Pancreas (tissue), 10 donors: ENCODE data around the gene BPGM. TPM values are rescaled to one million over a fixed set of nuclear protein-coding genes. Genes with fewer than 3 reads are reported as not detected.
A peak's percentile ranks its signal among the peaks of the same experiment; 100 is the strongest.
"Not testable (repeated sequence)": the region's sequence is repeated elsewhere in the genome, so short reads cannot be mapped to it uniquely, and the experiment has no call there.

ENCODE experiments used
- ATAC-seq, 4 donors: fragments of 200-7000 bp; cut with Tn5 transposase; one replicate each; pipeline versions ENCODE4 v1.8.0 to v1.9.1; 2020; ENCODE audit warnings: mild to moderate bottlenecking in 4 of 4, moderate library complexity in 4 of 4
- DNase-seq, 6 donors: peaks; one replicate each; pipeline ENCODE4 v3.0.0-alpha.2; 2020
- FAIRE-seq: peaks from 2 replicates; lab custom pipeline; 2012; peaks lifted over from hg19 to GRCh38; lab: Jason Lieb, UNC
- H3K27ac ChIP-seq, 4 donors: fragments of 200-600 bp; sonication (generic); 1 replicate in 3 of 4; 2 replicates in 1 of 4; pipeline versions ENCODE4 v1.5.0 to v1.8.0; 2020
- H3K27me3 ChIP-seq, 4 donors: fragments of 200-600 bp; one replicate each; pipeline ENCODE4 v1.8.0; 2021
- H3K36me3 ChIP-seq, 3 donors: fragments of 200-600 bp; sonication (generic) in 1 of 3; one replicate each; pipeline versions ENCODE4 v1.5.0 to v1.8.0; 2020 to 2021
- H3K4me1 ChIP-seq, 3 donors: fragments of 200-600 bp; one replicate each; pipeline ENCODE4 v1.8.0; 2021
- H3K4me3 ChIP-seq, 4 donors: fragments of 200-600 bp; sonication (generic) in 2 of 4; one replicate each; pipeline versions ENCODE4 v1.5.0 to v1.8.0; 2020 to 2021
- H3K9me3 ChIP-seq, 4 donors: fragments of 200-600 bp; one replicate each; pipeline ENCODE4 v1.8.0; 2021
- WGBS, 2 donors: extraction: QIAGEN DNeasy Blood & Tissue Kit; methylation state at CpG; one replicate each; pipeline ENCODE4 v1.1.7; 2013; 5-methylcytosine and 5-hydroxymethylcytosine counted together
- intact Hi-C, 3 donors: fragments of 100-400 bp; cut with DNase I; formaldehyde crosslinking; loops; one replicate each; pipeline versions ENCODE4 v1.11.1 to v1.14.2; 2022
- polyA plus RNA-seq, 2 donors: library from polyadenylated mRNA; stranded (reverse); fragments of 200-250 nt; gene quantifications; one replicate each; pipeline ENCODE4 v1.2.3, GENCODE V29; 2013
- total RNA-seq, 6 donors: library from RNA; stranded (reverse); fragmentation: NEBNext Ultra II Directional in 4 of 6; extraction: Animal tissue kit (Norgen Biotek cat#: 25700) in 4 of 6; gene quantifications; one replicate each; pipeline versions ENCODE4 v1.2.1 to v1.2.4, GENCODE V29; 2021 to 2023
- TF ChIP-seq, protein P1 (sequence below), 4 donors: fragments of 200-600 bp; sonication (generic) in 3 of 4; IDR thresholded peaks; one replicate each; pipeline versions ENCODE4 v1.5.0 to v1.8.0; 2021; ENCODE audit warnings: antibody characterized with exemption in 4 of 4
- donor health status: healthy with polysubstance abuse.
- donor health status: DM: no; HTN: no; CAD: no; lungs with moderate emphysema.
- donor health status: DM: no; HTN: no; CAD: no.
- donor health status: control.
- donor health status: control.
- donor health status: Bipolar disorder and iron deficiency.
- donor health status: DM: yes; HTN: yes; CAD: no.
- donor health status: DM: no; HTN: no; CAD: no.
- donor health status: DM: no; HTN: no; CAD: no.
- donor health status: DM: yes; HTN: yes; CAD: no.

The BPGM gene
- total and polyA plus RNA-seq, 8 donors = 2.8 to 10.0 (median 6.9) TPM

GRCh38 chr7:134686786-134687185 lies 40.1 kb downstream of the BPGM start:
- no peaks in the 10 kb centered on the region for H3K36me3 ChIP-seq
- peaks cover 0 to 3% (median 0%) of the 10 kb centered on the region in 4 donors for H3K27me3 ChIP-seq
- no peak overlapping the region for H3K4me3 ChIP-seq
- no peak for DNase-seq
- 13 to 24% methylated on average over 6 of the region's 6 CpGs for WGBS, 2 donors
- TF ChIP-seq, protein P1, sequence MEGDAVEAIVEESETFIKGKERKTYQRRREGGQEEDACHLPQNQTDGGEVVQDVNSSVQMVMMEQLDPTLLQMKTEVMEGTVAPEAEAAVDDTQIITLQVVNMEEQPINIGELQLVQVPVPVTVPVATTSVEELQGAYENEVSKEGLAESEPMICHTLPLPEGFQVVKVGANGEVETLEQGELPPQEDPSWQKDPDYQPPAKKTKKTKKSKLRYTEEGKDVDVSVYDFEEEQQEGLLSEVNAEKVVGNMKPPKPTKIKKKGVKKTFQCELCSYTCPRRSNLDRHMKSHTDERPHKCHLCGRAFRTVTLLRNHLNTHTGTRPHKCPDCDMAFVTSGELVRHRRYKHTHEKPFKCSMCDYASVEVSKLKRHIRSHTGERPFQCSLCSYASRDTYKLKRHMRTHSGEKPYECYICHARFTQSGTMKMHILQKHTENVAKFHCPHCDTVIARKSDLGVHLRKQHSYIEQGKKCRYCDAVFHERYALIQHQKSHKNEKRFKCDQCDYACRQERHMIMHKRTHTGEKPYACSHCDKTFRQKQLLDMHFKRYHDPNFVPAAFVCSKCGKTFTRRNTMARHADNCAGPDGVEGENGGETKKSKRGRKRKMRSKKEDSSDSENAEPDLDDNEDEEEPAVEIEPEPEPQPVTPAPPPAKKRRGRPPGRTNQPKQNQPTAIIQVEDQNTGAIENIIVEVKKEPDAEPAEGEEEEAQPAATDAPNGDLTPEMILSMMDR (IDR thresholded peaks at IDR 0.05) = no peak
- H3K27ac ChIP-seq = no peak overlapping the region
- ATAC-seq = peak in 3 of 4 donors; percentile 36 to 59 (median 57)
- H3K4me1 ChIP-seq = no peaks in the 10 kb centered on the region
- FAIRE-seq = no peak
- H3K9me3 ChIP-seq = no peaks in the 10 kb centered on the region
- intact Hi-C loops = no loop called here

- H3K4me3 ChIP-seq, intact Hi-C loops, H3K27ac ChIP-seq, DNase-seq, H3K36me3 ChIP-seq, H3K4me1 ChIP-seq, ATAC-seq, H3K9me3 ChIP-seq, FAIRE-seq, H3K27me3 ChIP-seq: not testable (repeated sequence)
- 67 to 81% methylated on average over 5 of the region's 5 CpGs for WGBS, 2 donors
Measured at GRCh38 chr7:134689550-134689949, 42.9 kb downstream of the BPGM start.

GRCh38 chr7:134690016-134690415 lies 43.4 kb downstream of the BPGM start:
- intact Hi-C loops = loop anchor here in 1 of 3 donors (10.0 kb wide), 1 partner anchor 255 kb away; no protein-coding TSS in a partner anchor
- no peak overlapping the region for H3K4me3 ChIP-seq
- TF ChIP-seq, protein P1 (IDR thresholded peaks at IDR 0.05) = peak in 1 of 4 donors; percentile 12
- H3K27me3 ChIP-seq = peaks cover 0 to 3% (median 0%) of the 10 kb centered on the region in 4 donors
- no peaks in the 10 kb centered on the region for H3K36me3 ChIP-seq
- ATAC-seq (peak in 3 of 4 donors; percentile 66 to 74 (median 69)), DNase-seq (no peak), FAIRE-seq (peak; percentile 81)
- H3K9me3 ChIP-seq = no peaks in the 10 kb centered on the region
- 54 to 60% methylated on average over 5 of the region's 5 CpGs for WGBS, 2 donors
- no peak overlapping the region for H3K27ac ChIP-seq
- H3K4me1 ChIP-seq = no peaks in the 10 kb centered on the region

DNA sequence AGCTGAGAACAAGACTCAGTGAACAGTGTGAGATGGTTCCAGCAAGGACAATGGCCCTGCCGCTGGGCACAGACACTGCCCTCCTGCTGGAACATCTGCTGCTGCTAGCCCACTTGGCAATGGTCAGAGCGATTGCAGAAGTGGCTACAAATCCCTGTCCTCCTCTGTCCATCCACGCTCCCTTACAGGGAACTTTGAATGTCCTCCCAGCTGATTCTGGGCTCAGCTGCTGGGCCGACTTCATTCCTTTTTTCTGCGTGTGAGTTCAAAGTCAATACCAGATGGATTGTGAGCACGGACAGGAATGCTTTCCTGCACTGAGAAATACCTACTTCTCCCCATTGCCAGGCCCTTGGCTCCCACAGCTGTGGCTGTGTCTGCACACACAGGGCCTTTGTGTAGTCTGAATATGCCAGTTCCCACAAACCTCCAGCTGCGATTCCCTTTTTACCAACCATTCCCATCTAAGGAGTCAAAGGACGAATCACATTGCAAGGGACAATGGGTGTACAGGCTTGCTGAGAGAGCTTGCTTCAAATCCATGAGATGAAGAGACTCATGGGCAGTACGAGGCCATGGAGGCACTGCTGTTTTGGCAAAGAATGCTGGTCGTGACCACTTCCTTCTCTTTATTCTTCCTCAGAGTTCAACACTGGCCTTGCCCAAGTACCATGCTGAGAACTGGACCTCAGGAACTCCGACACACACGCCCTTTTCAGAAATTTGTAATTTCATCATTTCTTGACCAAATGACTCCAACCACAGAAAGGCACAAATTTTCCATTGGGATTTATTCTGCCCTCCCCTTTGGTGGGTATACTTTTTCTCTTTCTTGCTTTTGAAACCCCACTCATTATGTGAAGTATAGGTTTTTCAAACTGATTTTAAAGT lies 44.2 kb downstream of the BPGM start:
- FAIRE-seq (no peak), ATAC-seq (no peak), DNase-seq (no peak)
- H3K4me3 ChIP-seq = no peak overlapping the region
- 72 to 79% methylated on average over 12 of the region's 12 CpGs for WGBS, 2 donors
- intact Hi-C loops = loop anchor here in 1 of 3 donors (10.0 kb wide), 1 partner anchor 254 kb away; no protein-coding TSS in a partner anchor
- H3K27ac ChIP-seq = no peak overlapping the region
- TF ChIP-seq, protein P1 (IDR thresholded peaks at IDR 0.05) = no peak
- H3K36me3 ChIP-seq = no peaks in the 10 kb centered on the region
- H3K27me3 ChIP-seq = peaks cover 0 to 3% (median 0%) of the 10 kb centered on the region in 4 donors
- H3K9me3 ChIP-seq = no peaks in the 10 kb centered on the region
- no peaks in the 10 kb centered on the region for H3K4me1 ChIP-seq

DNA sequence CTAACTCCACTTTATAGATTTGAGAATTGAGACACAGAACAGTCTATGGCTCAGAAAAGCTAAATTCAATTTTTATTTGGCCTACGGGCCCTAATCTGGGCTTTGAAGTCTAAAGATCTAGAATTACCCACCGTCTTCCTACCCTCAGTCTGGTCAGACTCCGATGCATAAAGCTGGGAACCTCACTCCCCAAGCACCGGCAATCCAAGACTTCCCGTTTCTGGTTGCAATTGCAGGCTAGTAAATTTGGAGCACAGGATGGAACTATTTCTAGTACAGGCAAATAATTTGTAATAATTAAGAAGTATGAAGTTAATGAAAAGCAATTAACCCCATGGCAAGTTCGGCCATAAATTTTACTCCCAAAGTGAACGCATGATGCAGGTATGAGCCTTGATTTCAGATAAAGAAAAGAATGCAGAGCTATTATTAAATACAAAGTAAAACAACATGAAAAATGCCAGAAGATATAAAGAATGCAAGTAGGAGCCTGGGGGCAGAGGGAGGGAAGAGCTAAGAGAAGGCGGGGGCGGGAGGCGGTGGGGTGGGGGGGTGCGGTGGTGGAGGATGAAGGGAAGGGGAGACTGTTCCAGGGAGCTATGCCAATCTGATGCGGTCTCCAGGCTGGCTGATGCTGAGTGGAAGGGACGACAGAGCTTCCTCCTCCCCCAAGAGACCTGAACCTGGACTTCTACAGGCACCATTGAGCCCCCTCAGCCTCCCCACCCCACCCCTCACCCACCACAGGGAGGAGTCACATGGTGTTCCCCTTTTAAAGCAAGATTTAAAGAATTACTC lies 45.1 kb downstream of the BPGM start:
- DNase-seq (no peak), FAIRE-seq (no peak), ATAC-seq (no peak)
- Histone ChIP-seq H3K36me3 (no peaks in the 10 kb centered on the region), H3K27me3 (peaks cover 0 to 3% (median 0%) of the 10 kb centered on the region in 4 donors), H3K4me1 (no peaks in the 10 kb centered on the region), H3K9me3 (no peaks in the 10 kb centered on the region), H3K4me3 (no peak overlapping the region), H3K27ac (no peak overlapping the region)
- TF ChIP-seq, protein P1 (IDR thresholded peaks at IDR 0.05) = no peak
- intact Hi-C loops = loop anchor here in 1 of 3 donors (10.0 kb wide), 1 partner anchor 253 kb away; no protein-coding TSS in a partner anchor
- WGBS, 2 donors = 69 to 78% methylated on average over 13 of the region's 13 CpGs
